Activated gamma-delta T cell treated with Interleukin-2 at 50 U/mL for 16 hours (primary cell): ENCODE results near the gene MSH3.

Source experiments
- DNase-seq: peaks from one replicate; pipeline ENCODE4 v3.0.0-alpha.2; 2020

The MSH3 gene

DNA sequence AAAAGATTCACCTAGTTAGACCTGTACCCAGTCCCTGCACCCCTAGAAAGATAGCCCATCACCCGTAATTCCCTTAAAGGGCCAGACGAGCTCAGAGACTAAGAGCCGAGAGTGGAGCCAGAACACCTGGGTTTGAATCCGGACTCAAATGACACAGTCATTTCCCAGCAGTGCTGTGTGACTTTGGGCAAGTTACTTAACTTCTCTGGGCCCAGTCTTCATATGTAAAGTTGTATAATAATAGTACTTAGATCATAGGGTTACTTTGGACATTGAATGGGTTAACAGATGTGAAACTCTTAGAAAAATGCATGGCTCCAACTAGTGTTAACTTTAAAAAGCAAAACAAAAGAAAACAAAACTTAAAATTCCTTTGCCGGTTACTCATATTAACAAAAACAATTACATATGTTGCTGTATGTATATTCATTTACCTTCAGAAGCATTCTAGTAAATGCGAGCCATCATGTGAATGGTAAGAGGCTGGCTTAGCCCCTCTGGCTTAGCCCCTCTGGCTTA lies 265.3 kb downstream of the MSH3 start:
- no peak for DNase-seq

GRCh38 chr5:80920333-80920732 lies 265.9 kb downstream of the MSH3 start:
- no peak for DNase-seq

GRCh38 chr5:80921026-80921425 lies 266.6 kb downstream of the MSH3 start:
- DNase-seq = no peak

DNA sequence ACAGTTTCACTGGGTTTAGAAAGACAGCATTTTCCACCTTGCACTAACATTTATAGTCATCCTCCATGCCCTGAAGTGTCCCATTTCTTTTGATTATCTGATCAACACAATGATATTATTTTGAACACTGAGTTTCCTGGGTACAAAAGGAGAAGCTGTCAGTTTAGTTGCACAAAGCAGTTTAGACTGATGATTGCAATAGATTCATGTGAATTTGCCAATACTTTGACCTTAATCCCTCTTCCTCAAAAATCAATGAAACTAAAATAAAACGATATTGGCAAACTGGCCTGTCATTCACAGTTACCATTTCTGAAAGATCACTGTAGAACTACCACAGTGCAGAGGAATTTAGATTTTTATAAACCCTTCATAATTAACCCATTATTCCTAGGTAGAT lies 271.5 kb downstream of the MSH3 start:
- DNase-seq = no peak
